HG03354 (cell line): Measurements from ENCODE around the gene CEP85.
"Not testable (repeated sequence)": the region's sequence is repeated elsewhere in the genome, so short reads cannot be mapped to it uniquely, and the experiment has no call there.

Source experiments
- ATAC-seq: cut with Tn5 transposase; IDR thresholded peaks from one replicate; pipeline ENCODE4 v1.9.1; 2021; ENCODE audit warnings: mild to moderate bottlenecking; ENCODE audit not compliant: unreplicated experiment, poor library complexity, severe bottlenecking

The CEP85 gene

DNA sequence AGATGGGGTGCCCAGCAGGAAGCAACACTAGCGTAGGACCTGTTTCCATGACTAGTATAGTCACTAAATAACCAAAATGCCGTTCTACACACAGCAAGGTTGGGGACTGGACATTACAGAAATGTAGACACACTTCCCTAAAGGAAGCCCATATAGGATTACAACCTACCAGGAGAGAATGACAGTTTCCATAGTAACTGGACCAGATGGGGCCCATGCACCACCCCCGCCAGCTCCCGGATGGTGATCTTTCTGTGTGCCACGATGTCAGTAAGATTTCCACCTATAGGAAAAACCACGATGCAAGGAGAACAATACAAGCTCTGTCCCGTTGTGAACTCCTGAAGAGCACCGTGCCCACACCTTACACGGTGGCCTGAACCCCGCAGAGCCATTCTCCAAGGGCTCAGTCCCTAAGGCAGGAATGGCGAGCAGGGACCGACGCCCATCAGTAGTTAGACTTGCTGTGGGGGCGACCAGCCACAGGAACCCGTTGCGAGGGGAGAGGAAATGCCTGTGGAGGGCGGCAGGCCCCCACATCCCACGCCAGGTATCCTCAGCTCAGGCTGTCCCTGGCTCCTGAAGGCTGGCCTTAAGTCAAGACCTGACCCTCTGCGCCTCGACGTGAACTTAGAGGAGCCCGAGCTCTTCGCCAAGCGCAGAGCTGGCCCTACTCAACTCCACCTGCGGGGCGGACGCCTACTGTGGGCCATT, 13.6 kb upstream of the CEP85 start:
- ATAC-seq, result no peak

DNA sequence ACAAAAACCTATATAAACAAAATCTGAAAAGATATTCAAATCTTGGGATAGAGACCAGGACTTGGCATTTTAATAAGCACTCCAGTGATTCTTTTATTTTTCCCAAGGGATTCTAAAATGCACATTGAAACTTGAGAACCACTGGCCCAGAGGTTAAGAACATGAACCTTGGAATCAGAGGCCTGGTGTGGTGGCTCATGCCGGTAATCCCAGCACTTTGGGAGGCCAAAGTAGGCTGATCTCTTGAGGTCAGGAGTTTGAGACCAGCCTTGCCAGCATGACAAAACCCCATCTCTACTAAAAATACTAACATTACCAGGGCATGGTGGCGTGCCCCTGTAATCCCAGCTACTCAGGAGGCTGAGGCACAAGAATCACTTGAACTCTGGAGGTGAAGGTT, 12.9 kb upstream of the CEP85 start:
- no peak for ATAC-seq

- ATAC-seq, result no peak
Measured at GRCh38 chr1:26224606-26225005, 9.4 kb upstream of the CEP85 start.

DNA sequence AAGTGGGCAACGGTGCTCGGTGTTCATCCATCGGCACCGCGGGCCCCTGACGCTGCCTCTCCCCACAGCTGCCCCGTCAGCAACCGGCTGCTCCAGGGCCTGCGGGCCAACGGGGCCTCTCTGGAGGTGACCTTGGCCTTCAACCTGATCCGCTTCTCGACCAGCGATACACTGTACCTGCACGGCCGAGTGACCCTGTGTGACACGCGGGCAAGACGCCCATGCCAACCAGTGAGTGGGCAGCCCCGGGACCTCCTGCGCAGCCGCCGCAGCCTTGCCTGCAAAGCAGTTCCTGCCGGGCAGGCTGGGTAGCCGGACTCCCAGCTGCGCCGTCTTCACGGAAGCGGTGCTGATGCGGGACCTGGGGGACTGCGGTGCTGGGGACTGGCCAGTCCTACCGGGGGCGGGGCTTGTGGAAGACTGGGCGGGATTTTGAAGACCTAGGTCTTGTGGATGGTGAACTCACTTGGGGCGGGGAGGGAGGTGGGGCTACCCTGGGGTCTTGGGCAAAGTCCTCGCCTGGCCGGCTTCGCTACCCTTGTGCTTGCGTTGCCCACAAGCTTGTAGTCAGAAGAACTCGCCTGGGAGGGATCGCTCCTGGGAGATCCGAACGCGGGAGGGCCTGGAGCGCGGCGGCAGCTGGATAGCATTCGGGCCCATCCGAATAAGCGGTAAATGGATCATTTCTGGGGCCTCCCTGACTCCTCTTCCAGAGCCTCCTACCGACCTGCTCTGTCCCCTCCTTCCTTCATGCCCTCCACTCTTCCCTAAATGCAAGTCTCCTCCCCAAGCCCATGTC, 8.8 kb upstream of the CEP85 start:
- no peak for ATAC-seq

DNA sequence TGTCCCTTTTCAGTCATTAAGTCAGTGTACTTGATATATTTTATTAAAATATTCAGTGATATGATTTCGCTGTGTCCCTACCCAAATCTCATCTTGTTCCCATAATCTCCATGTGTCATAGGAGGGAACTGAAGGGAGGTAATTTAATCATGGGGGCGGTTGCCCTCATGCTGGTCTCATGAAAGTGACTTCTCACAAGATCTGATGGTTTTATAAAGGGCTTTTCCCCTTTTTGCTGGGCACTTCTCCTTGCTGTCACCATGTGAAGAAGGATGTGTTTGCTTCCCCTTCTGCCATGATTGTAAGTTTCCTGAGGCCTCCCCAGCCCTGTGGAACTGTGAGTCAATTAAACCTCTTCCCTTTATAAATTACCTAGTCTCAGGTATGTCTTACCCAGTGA, 3.3 kb upstream of the CEP85 start:
- not testable (repeated sequence) for ATAC-seq

- no peak for ATAC-seq
Measured at GRCh38 chr1:26234644-26235370, 807 bp downstream of the CEP85 start.

DNA sequence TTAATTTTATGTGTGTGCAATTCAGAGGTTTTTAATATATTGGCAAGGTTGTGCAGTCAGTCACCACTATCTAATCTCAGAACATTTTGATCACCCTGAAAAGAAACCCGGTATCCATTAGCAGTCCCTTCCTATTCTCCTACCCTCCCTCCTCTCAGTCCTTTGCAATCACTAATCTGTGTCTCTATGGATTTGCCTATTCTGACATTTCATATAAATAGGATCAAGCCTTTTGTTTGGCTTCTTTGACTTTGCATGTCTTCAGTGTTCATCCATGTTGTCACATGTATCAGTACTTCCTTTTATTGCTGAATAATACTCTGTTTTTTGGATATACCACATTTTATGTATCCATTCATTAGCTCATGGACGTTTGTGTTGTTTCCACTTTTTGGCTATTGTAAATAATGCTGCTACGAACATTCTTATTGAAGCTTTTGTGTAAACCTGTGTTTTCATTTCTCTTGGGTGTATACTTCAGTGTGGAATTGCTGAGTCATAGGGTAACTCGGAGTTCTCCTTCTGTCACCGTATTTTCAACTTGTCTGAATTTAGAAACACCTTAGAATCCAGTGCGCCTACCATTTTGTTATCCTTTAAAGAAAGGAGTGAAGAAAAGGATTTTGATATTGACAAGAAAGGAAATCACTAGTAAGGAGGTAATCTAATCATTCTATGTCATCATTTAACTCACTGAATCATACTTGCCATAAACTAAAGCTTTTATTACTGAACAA, 3.4 kb downstream of the CEP85 start:
- no peak for ATAC-seq

DNA sequence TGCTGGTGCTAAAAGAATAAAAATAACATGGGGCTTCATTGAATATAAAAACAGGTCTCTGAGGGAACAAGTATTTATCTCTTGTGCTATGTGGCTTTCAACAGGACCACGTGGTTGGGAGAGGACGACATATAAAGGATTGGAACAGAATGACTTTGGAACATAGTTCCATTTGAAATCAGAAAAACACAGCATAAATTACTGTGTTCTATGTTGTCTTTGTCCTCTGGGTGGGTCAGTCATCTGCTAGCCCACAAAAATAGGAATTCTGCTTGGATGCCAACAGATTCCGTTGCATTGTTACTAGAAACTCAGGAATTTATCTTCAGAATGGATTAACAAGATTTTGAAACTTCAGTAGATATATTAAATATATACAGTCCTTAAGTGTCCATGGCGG, 5.9 kb downstream of the CEP85 start:
- ATAC-seq, result no peak

- no peak for ATAC-seq
Measured at GRCh38 chr1:26252718-26253117, 18.7 kb downstream of the CEP85 start.

DNA sequence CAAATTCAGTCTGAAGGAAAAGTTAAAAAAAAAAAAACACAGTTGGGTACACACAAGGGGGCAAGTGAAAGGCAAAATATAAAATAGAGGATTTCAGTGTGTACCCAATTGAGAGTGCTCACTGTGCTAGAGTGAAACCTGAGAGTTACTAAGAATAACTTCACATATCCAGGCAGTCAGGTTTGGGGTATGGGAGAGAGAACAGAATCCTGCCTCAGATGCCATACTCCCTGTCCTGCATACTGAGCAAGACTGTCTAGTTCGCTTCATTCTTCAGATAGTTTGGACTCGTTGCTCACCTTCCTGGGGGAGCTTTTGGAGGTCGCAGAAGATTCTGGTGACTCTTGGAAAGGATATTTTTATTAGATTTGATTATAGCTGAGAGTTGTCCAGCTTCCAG, 20.4 kb downstream of the CEP85 start:
- ATAC-seq, result no peak

DNA sequence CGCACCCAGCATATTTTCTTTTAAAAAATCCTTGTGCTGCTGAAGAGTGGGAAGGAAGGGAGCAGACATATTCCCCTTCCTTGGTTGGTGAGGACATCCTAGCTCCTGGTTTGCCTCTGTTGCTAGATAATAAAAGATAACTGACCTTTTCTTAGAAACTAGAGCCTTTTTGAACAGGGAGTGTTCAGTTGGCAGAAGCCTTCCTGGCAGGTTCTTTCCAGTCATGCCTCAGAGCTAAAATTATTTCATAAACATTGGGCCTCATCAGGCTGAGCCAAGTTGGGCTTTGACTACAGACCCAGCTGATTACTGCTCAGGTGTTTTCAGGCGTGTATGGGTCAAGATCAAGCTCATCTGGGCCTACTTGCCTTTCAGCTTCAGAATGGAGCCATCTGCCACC, 23.2 kb downstream of the CEP85 start:
- no peak for ATAC-seq

DNA sequence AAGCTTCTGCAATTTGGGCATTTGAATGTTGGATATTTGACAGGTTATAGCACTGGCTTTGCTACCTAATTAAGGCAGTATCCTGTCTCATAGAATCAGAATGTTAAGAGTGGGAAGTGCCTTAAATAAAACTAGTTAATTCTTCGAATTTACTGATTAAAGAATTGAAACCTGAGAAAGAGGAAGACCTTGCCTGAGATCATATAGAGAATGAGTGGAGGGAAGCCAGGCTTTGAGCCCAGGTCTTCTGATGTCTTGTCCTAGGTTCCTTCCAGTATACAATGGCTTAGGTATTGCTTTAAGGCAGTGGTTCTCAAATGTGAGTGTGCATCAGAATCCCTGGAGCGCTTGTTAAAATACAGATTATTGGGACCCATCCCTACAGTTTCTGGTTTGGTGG, 25.0 kb downstream of the CEP85 start:
- no peak for ATAC-seq

DNA sequence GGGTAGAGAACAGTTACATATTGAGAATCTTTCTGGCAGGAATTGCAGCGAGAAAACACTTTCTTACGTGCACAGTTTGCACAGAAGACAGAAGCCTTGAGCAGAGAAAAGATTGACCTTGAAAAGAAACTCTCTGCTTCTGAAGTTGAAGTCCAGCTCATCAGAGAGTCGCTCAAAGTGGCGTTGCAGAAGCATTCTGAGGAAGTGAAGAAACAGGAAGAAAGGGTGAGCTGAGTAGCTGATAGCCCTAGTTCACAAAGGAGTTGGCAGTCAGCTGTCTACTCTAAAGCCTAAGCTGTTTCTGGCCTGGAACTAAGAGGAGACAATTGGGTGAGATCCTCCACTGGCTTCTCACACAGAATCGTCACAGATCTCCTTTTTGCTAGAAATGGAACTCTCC, 25.6 kb downstream of the CEP85 start:
- no peak for ATAC-seq

DNA sequence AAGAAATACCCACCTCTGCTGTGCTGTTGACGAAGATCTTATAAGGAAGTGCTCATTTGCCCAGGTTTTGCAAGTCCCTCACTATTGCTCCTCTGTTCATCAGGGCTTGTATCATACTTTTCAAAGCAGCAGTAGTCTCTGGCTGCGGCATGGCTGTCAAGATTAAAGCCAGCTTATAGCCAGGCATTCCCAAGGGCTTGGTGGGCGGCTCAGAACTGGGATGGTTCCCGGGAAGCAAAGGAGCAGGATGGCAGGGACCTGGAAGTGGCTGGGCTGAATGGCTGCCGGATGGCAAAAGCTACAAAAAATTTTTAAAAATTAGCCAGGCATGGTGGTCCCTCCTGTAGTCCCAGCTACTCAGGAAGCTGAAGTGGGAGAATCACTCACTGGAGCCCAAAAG, 29.2 kb downstream of the CEP85 start:
- ATAC-seq, result no peak

DNA sequence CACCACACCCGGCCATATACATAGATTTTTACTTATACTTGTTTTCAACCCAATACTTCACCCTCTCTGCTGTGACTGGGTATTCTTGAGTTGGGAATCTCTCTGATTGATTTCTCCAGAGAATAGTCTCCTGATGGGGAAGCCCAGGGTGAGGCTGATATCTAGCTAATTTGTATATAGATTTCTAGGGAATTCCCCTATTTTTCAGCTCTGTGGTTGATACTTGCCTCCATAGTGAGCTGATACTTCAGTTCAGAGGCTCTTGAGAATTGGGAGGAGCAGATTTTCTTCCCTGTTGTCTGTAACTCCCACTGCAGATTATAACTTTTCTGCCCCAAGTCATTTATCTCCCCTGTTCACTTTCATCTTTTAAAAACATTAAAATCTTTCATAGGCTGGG, 31.4 kb downstream of the CEP85 start:
- no peak for ATAC-seq

GRCh38 chr1:26268290-26269197, 34.5 kb downstream of the CEP85 start:
- ATAC-seq, result no peak

DNA sequence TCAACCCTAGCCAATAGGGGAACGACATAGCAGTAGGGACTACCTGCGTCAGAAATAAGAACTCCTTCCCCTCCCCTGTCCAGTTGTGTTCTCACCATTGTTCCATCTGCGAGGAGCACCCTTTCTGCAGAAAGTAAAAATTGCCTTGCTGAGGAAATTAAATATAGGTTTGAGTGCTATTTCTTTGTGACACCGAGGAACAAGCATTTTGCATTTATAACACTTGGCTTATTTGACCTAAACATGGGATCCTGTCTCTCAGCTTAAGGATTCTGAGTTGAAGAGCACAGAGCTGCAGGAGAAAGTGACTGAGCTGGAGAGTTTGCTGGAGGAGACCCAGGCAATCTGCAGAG, 35.2 kb downstream of the CEP85 start:
- ATAC-seq, result no peak

DNA sequence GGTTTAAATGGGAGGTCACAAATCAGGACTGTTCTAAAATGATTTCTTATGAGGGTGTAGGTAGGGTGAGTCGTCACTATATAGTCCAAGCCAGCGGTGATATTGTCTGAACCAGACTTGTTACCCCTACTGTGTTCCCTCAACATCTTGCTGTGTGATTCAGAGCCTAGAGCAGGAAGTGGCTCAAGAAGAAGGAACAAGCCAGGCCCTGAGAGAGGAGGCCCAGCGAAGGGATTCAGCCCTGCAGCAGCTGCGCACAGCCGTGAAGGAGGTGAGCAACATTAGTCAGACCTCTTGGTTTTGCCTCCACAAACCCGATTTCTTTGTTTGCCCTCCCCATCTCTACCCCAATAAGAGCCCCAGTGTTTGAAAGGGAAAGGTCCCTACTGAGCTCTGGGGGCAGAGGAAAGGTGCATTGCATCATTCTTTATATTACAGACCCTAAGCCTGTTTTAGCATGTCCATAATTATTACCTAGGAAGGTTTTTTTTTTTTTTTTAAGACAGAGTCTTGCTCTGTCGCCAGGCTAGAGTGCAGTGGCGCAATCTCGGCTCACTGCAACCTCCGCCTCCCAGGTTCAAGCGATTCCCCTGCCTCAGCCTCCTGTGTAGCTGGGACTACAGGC, 40.9 kb downstream of the CEP85 start:
- no peak for ATAC-seq
